K562 (cell line): Measurements from ENCODE around the gene SIDT1.

ENCODE experiments used
- CBX3 ChIP-seq, 2 experiments: IDR thresholded peaks; 1 replicate in 1 of 2; 2 replicates in 1 of 2; pipeline ENCODE4 v1.6.1; 2012; ENCODE audit warnings: inconsistent platforms in 2 of 2, low read length in 2 of 2, borderline replicate concordance in 1 of 2, control low read depth in 1 of 2
- CEBPB ChIP-seq: fragments of 450-650 bp; IDR thresholded peaks from 2 replicates; pipeline ENCODE4 v1.6.1; 2016; ENCODE audit warnings: missing genetic modification characterization, missing compliant biosample characterization
- FOXM1 ChIP-seq, 2 experiments: fragments of 450-650 bp in 1 of 2; sonication (generic) in 1 of 2; formaldehyde crosslinking in 1 of 2; IDR thresholded peaks; 2 replicates each; pipeline versions ENCODE4 v1.6.1 to v1.9.0; 2017 to 2022; ENCODE audit warnings: low read depth in 2 of 2, mild to moderate bottlenecking in 2 of 2, missing genetic modification reagents in 1 of 2, moderate library complexity in 1 of 2
- NFRKB ChIP-seq: fragments of 450-650 bp; IDR thresholded peaks from 2 replicates; pipeline ENCODE4 v1.6.1; 2016; ENCODE audit warnings: low read depth
- NRF1 ChIP-seq, 2 experiments: fragments of 450-650 bp; IDR thresholded peaks in 1 of 2; conservative IDR thresholded peaks in 1 of 2; 2 replicates each; pipeline ENCODE4 v1.6.1; 2014; ENCODE audit warnings: mild to moderate bottlenecking in 2 of 2
- POLR2AphosphoS5 ChIP-seq: IDR thresholded peaks from 2 replicates; pipeline ENCODE4 v1.6.1; 2011; ENCODE audit warnings: mild to moderate bottlenecking, low read depth, low read length, moderate library complexity; ENCODE audit not compliant: control insufficient read depth, insufficient read depth
- THRA ChIP-seq: fragments of 450-650 bp; IDR thresholded peaks from 2 replicates; pipeline ENCODE4 v1.6.1; 2017; ENCODE audit warnings: mild to moderate bottlenecking, moderate library complexity
- ZFP91 ChIP-seq: sonication (generic); formaldehyde crosslinking; IDR thresholded peaks from 2 replicates; pipeline ENCODE4 v1.8.0; 2022; ENCODE audit warnings: mild to moderate bottlenecking, missing genetic modification reagents

- TF ChIP-seq ZFP91 (CRISPR knock-in tag) (no peak), NFRKB (no peak), FOXM1 (IDR thresholded peaks at IDR 0.05; ENCODE audit: low read depth) (no peak), FOXM1 (CRISPR knock-in tag; IDR thresholded peaks at IDR 0.05; ENCODE audit: low read depth) (no peak), POLR2AphosphoS5 (no peak), CBX3 (IDR thresholded peaks at IDR 0.05; ENCODE audit: borderline replicate concordance in 1 of 2, low read length in 2 of 2) (no peak), NRF1 (conservative IDR thresholded peaks at IDR 0.05 in 1 of 2, IDR thresholded peaks at IDR 0.05 in 1 of 2) (no peak), THRA (no peak), CEBPB (tag) (no peak)
These were observed 56.5 kb downstream of the SIDT1 start for GRCh38 chr3:113588806-113589205.
